ENCODE results near the gene ZMIZ1. TPM values are rescaled to one million over a fixed set of nuclear protein-coding genes. Genes with fewer than 3 reads are reported as not detected.

Gene ZMIZ1
- total RNA-seq, 1 experiment from 2014 or later, result 35.8 TPM

GRCh38 chr10:79111846-79112614 lies 43.3 kb downstream of the ZMIZ1 start:
- no peak overlapping the region for H3K4me3 ChIP-seq (ENCODE audit: low read depth, low read length, poor library complexity, severe bottlenecking)
- H3K4me1 ChIP-seq (ENCODE audit: insufficient read depth, low read length, poor library complexity, severe bottlenecking), result peaks cover 35% of the 10 kb centered on the region
- H3K36me3 ChIP-seq (ENCODE audit: insufficient read depth, low read length, poor library complexity, severe bottlenecking), result no peaks in the 10 kb centered on the region
- no peak overlapping the region for H3K27ac ChIP-seq (ENCODE audit: low read depth, low read length, poor library complexity, severe bottlenecking)
- TF ChIP-seq EZH2 (IDR thresholded peaks at IDR 0.05; ENCODE audit: borderline replicate concordance, low read depth, low read length, poor library complexity, severe bottlenecking) (no peak), CTCF (conservative IDR thresholded peaks at IDR 0.05; ENCODE audit: low read depth, low read length) (no peak)
- intact Hi-C loops (cut with micrococcal nuclease; ENCODE audit: unreplicated experiment), result loop anchor here (5.0 kb wide), 1 partner anchor 40 kb away; no protein-coding TSS in a partner anchor
- CTCF ChIA-PET, result no interaction called here
- BruUV-seq (replicated peaks), result no TSS peak
- H3K9me3 ChIP-seq (ENCODE audit: low read depth, low read length, poor library complexity, severe bottlenecking), result no peaks in the 10 kb centered on the region
- POLR2A ChIA-PET (ENCODE audit: low non-redundant PET), result no interaction called here
- H3K27me3 ChIP-seq (replicated peaks; ENCODE audit: insufficient read depth, low read depth, low read length, poor library complexity), result no peaks in the 10 kb centered on the region
- no peak for DNase-seq (ENCODE audit: low spot score)

- no peak for DNase-seq (ENCODE audit: low spot score)
- POLR2A ChIA-PET (ENCODE audit: low non-redundant PET), result no interaction called here
- intact Hi-C loops (cut with micrococcal nuclease; ENCODE audit: unreplicated experiment), result loop anchor here (5.0 kb wide), 1 partner anchor 41 kb away; no protein-coding TSS in a partner anchor
- H3K36me3 ChIP-seq (ENCODE audit: insufficient read depth, low read length, poor library complexity, severe bottlenecking), result no peaks in the 10 kb centered on the region
- H3K9me3 ChIP-seq (ENCODE audit: low read depth, low read length, poor library complexity, severe bottlenecking), result no peaks in the 10 kb centered on the region
- TF ChIP-seq CTCF (conservative IDR thresholded peaks at IDR 0.05; ENCODE audit: low read depth, low read length) (no peak), EZH2 (IDR thresholded peaks at IDR 0.05; ENCODE audit: borderline replicate concordance, low read depth, low read length, poor library complexity, severe bottlenecking) (no peak)
- peaks cover 35% of the 10 kb centered on the region for H3K4me1 ChIP-seq (ENCODE audit: insufficient read depth, low read length, poor library complexity, severe bottlenecking)
- BruUV-seq (replicated peaks), result no TSS peak
- no peaks in the 10 kb centered on the region for H3K27me3 ChIP-seq (replicated peaks; ENCODE audit: insufficient read depth, low read depth, low read length, poor library complexity)
- peak overlapping the region; percentile 74 for H3K27ac ChIP-seq (ENCODE audit: low read depth, low read length, poor library complexity, severe bottlenecking)
- no peak overlapping the region for H3K4me3 ChIP-seq (ENCODE audit: low read depth, low read length, poor library complexity, severe bottlenecking)
- CTCF ChIA-PET, result no interaction called here
Observed at GRCh38 chr10:79112881-79113431, 44.2 kb downstream of the ZMIZ1 start.

GRCh38 chr10:79113827-79114226 lies 45.1 kb downstream of the ZMIZ1 start:
- H3K9me3 ChIP-seq (ENCODE audit: low read depth, low read length, poor library complexity, severe bottlenecking), result no peaks in the 10 kb centered on the region
- no peaks in the 10 kb centered on the region for H3K27me3 ChIP-seq (replicated peaks; ENCODE audit: insufficient read depth, low read depth, low read length, poor library complexity)
- peaks cover 35% of the 10 kb centered on the region for H3K4me1 ChIP-seq (ENCODE audit: insufficient read depth, low read length, poor library complexity, severe bottlenecking)
- POLR2A ChIA-PET (ENCODE audit: low non-redundant PET), result no interaction called here
- DNase-seq (ENCODE audit: low spot score), result peak; percentile 35
- peak overlapping the region; percentile 74 for H3K27ac ChIP-seq (ENCODE audit: low read depth, low read length, poor library complexity, severe bottlenecking)
- CTCF ChIA-PET, result no interaction called here
- BruUV-seq (replicated peaks), result no TSS peak
- H3K4me3 ChIP-seq (ENCODE audit: low read depth, low read length, poor library complexity, severe bottlenecking), result peak overlapping the region; percentile 18
- intact Hi-C loops (cut with micrococcal nuclease; ENCODE audit: unreplicated experiment), result loop anchor here (5.0 kb wide), 1 partner anchor 42 kb away; no protein-coding TSS in a partner anchor
- TF ChIP-seq CTCF (conservative IDR thresholded peaks at IDR 0.05; ENCODE audit: low read depth, low read length), result no peak
- TF ChIP-seq EZH2 (IDR thresholded peaks at IDR 0.05; ENCODE audit: borderline replicate concordance, low read depth, low read length, poor library complexity, severe bottlenecking), result no peak
- H3K36me3 ChIP-seq (ENCODE audit: insufficient read depth, low read length, poor library complexity, severe bottlenecking), result no peaks in the 10 kb centered on the region
